Cardiac fibroblast (primary cell): ENCODE measurements around the gene UFM1.

ENCODE experiments used
- DNase-seq, 2 donors: peaks; one replicate each; pipeline versions ENCODE4 v3.0.0 to v3.0.0-alpha.2; 2010; ENCODE audit warnings: low read depth in 2 of 2
- H3K4me3 ChIP-seq, 2 donors: replicated peaks in 1 of 2; 1 replicate in 1 of 2; 2 replicates in 1 of 2; pipeline ENCODE4 v1.5.1; 2011; ENCODE audit warnings: low read depth in 2 of 2, low read length in 2 of 2, mild to moderate bottlenecking in 2 of 2, moderate library complexity in 1 of 2
- TF ChIP-seq, protein P1 (sequence below): IDR thresholded peaks from one replicate; pipeline ENCODE4 v1.5.1; 2011; ENCODE audit warnings: low read depth, mild to moderate bottlenecking, low read length, inconsistent platforms

UFM1 gene

DNA sequence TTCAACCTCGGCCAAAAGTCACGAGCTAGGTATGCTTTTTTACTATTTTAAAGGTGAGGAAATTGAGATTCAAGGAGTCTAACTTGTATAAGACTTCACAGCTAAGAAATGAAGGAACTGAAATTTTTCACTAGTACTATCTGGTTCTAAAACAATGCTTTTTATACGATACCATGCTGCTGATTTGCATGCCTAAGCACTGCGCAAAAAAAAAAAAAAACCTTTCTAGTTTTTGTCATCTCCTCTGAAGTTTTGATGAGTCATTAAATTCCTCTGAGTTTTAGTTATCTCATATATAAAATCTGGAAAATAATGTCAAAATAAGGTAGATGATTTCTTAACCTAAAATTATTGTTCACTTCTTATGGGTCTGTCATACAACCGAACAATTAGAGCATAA, 28.0 kb upstream of the UFM1 start:
- H3K4me3 ChIP-seq: no peak overlapping the region
- DNase-seq: peak in 1 of 2 donors; percentile 6
- TF ChIP-seq, protein P1, sequence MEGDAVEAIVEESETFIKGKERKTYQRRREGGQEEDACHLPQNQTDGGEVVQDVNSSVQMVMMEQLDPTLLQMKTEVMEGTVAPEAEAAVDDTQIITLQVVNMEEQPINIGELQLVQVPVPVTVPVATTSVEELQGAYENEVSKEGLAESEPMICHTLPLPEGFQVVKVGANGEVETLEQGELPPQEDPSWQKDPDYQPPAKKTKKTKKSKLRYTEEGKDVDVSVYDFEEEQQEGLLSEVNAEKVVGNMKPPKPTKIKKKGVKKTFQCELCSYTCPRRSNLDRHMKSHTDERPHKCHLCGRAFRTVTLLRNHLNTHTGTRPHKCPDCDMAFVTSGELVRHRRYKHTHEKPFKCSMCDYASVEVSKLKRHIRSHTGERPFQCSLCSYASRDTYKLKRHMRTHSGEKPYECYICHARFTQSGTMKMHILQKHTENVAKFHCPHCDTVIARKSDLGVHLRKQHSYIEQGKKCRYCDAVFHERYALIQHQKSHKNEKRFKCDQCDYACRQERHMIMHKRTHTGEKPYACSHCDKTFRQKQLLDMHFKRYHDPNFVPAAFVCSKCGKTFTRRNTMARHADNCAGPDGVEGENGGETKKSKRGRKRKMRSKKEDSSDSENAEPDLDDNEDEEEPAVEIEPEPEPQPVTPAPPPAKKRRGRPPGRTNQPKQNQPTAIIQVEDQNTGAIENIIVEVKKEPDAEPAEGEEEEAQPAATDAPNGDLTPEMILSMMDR: no peak

DNA sequence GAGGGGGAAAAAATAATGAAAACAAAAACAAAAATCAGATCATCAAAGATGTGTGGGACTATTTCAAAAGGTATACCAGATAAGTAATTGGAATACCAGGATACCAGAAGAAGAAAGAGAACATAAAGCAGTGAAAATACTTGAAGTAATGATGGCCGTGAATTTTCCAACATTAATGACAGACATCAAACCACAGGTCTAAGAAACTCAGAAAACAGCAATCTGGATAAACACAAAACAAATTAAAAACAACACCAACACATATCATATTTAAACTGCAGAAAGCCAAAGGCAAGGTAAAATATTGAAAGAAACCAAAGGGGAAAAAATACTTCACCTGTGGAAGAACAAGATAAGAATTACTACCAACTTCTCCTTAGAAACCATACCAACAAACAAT, 24.2 kb upstream of the UFM1 start:
- no peak overlapping the region for H3K4me3 ChIP-seq
- TF ChIP-seq, protein P1: no peak
- no peak for DNase-seq

DNA sequence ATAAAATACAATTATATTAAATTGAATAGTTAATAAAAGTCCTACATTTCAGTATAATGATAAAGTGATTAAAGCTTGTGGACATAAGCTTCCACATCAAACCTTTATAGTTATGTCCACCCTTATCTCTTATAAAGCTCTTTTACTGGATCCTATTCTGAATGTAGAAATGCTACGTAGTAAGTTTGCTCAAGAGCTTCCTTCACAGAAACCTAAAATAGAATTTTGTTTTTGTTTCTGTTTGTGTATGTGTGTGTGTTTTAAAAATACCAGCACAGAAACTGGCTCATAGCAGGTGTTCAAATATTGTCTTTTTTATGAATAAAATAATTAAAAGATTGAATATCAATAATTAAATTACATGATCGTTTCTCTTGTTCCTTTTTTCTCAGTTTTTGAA, 21.0 kb upstream of the UFM1 start:
- DNase-seq: no peak
- TF ChIP-seq, protein P1: no peak
- H3K4me3 ChIP-seq: no peak overlapping the region

DNA sequence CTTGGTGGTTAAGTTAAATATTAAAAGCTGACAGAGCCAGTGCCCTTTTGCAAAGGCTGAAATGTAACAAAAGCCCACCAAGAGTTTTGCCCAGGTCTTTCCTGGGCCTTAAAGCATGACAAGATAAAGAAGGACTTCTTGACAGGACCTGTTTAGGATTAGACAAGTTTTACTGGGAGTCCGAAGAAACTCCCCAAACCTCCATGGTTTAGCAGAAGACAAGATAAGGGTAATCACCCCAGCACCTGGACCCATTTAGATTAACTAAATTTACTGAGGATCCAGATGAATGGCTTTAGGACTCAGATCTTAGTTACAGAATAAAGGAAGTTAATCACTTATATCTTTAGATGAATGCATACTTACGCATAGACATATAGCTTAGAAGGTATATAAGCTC, 14.8 kb upstream of the UFM1 start:
- no peak overlapping the region for H3K4me3 ChIP-seq
- DNase-seq: no peak
- TF ChIP-seq, protein P1: no peak

DNA sequence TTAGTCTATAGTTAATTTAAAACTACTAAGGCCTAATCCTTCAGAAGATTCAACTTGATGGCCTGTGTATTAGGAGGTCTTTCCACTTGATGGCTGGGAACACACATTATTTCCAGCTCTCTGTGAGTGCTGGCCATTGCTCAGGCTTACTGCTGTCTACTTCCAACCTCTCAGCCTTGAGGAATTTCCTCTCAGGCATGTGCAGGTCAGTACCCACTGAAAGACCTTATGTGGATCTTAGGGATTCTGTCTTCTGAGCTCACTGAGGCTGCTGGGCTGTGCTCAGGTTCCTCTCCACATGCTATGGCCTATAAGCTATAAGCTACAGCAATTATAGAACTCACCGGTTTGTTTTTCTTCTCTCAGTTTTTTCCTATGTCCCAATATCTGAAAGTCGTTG, 11.6 kb upstream of the UFM1 start:
- H3K4me3 ChIP-seq: no peak overlapping the region
- TF ChIP-seq, protein P1: no peak
- no peak for DNase-seq

DNA sequence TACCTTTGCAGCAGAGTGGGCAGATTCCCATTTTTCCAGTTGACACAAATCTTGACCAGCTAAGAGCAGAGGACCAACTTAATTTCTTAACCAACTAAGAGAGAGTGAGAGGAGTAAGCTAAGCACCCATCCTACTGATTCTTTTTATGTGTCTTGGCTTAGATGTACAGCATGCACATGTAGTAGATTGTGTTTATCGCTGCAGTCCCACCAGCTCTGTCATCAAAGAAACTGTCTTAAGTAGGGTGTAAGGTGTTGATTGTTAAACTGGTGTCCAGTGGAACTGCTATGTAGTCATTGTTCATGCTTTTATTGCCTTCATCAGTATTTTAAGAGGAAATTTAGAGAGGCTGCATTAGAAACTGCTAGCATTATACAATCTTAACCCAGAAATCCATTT, 9.0 kb upstream of the UFM1 start:
- H3K4me3 ChIP-seq: no peak overlapping the region

More for the DNA sequence above, 9.0 kb upstream of the UFM1 start:
- TF ChIP-seq, protein P1: no peak
- no peak for DNase-seq
